ENCODE data around the gene BCKDHB. TPM values are rescaled to one million over a fixed set of nuclear protein-coding genes. Genes with fewer than 3 reads are reported as not detected.

Gene BCKDHB
- total and polyA plus RNA-seq, 2 of the 4 experiments (the other 2 are of a cell fraction) = 11.2 to 11.8 TPM

DNA sequence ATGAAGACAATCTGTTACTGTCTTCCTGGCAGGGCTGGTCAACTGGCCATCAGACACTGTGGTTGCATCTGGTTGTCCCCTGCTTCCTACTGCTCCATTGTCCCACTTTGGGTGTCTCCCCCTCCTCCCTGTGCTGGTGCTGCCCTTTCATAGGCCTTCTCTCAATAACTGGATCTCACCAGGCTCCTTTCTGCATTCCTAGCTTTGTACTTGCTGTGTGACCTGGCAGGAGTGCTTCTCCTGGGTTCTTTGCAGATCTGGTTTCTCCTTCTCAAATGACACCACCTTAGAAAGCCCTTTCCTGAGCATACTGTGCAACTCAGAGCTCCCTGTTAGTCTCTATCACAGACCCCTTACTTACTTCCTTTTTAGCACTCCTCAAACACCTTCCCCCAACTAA is 223.0 kb downstream of the BCKDHB start:
- H3K23ac ChIP-seq (ENCODE audit: low read depth, low read length) = no peak overlapping the region
- no peaks in the 10 kb centered on the region for H3K9me3 ChIP-seq (ENCODE audit: control insufficient read depth, insufficient read depth, low read length)
- CTCF ChIA-PET = interaction anchor here (1.0 kb wide), 1 partner anchor 11 kb away, joined by 4 read pairs; no protein-coding TSS in a partner anchor
- no peak overlapping the region for H3K27ac ChIP-seq (ENCODE audit: insufficient read depth, low read length)
- in situ Hi-C loops (cut with MboI; ENCODE audit: low sequenced_read_pairs) (no loop called here), dilution Hi-C loops (cut with HindIII; ENCODE audit: low sequenced_read_pairs, unreplicated experiment) (no loop called here), intact Hi-C loops (cut with micrococcal nuclease) (loop anchor here (10.0 kb wide), 1 partner anchor 95 kb away; no protein-coding TSS in a partner anchor)
- H3K27me3 ChIP-seq (ENCODE audit: control insufficient read depth, insufficient read depth, low read length) = no peaks in the 10 kb centered on the region
- no peaks in the 10 kb centered on the region for H3K79me1 ChIP-seq (ENCODE audit: low read depth in 1 of 2, low read length in 2 of 2)
- TF ChIP-seq, protein P1, sequence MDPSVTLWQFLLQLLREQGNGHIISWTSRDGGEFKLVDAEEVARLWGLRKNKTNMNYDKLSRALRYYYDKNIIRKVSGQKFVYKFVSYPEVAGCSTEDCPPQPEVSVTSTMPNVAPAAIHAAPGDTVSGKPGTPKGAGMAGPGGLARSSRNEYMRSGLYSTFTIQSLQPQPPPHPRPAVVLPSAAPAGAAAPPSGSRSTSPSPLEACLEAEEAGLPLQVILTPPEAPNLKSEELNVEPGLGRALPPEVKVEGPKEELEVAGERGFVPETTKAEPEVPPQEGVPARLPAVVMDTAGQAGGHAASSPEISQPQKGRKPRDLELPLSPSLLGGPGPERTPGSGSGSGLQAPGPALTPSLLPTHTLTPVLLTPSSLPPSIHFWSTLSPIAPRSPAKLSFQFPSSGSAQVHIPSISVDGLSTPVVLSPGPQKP (IDR thresholded peaks at IDR 0.05; ENCODE audit: borderline replicate concordance, low read depth, low read length) = no peak
- TF ChIP-seq CEBPB (IDR thresholded peaks at IDR 0.05; ENCODE audit: low read depth, low read length) (no peak), NFE2L2 (IDR thresholded peaks at IDR 0.05; ENCODE audit: low read depth, low read length) (no peak), RCOR1 (IDR thresholded peaks at IDR 0.05; ENCODE audit: insufficient replicate concordance, low read length) (no peak), RFX5 (IDR thresholded peaks at IDR 0.05; ENCODE audit: low read depth, low read length) (no peak), POLR2A (IDR thresholded peaks at IDR 0.05; ENCODE audit: low read depth, low read length) (no peak)
- no peak overlapping the region for H3K14ac ChIP-seq (replicated peaks; ENCODE audit: low read depth, low read length)
- H2BK15ac ChIP-seq (ENCODE audit: low read depth, low read length) = no peak overlapping the region
- no peak overlapping the region for H2AK5ac ChIP-seq (ENCODE audit: low read depth, low read length)
- H2BK5ac ChIP-seq (ENCODE audit: low read depth, low read length, poor library complexity, severe bottlenecking) = no peak overlapping the region
- H2BK120ac ChIP-seq (ENCODE audit: low read depth, low read length) = no peak overlapping the region
- ATAC-seq (ENCODE audit: low read depth) (no peak), DNase-seq (no peak)
- POLR2A ChIA-PET (ENCODE audit: unreplicated experiment) = no interaction called here
- H4K5ac ChIP-seq (ENCODE audit: low read depth, low read length) = no peak overlapping the region
- H3K9me1 ChIP-seq (ENCODE audit: insufficient read depth, low read length) = 0 out of 2 replicates have a peak, but pooled peaks cover 2% of the 10 kb centered on the region
- H2AK9ac ChIP-seq (replicated peaks; ENCODE audit: low read depth, low read length, poor library complexity) = no peak overlapping the region
- H3K4me2 ChIP-seq (ENCODE audit: low read depth, low read length) = no peak overlapping the region
- H4K20me1 ChIP-seq (ENCODE audit: insufficient read depth, low read length) = no peaks in the 10 kb centered on the region
- no peak overlapping the region for H2BK20ac ChIP-seq (ENCODE audit: low read depth, low read length)
- no peak overlapping the region for H3K9ac ChIP-seq (ENCODE audit: low read depth, low read length)
- H3K4ac ChIP-seq (ENCODE audit: low read depth, low read length) = no peak overlapping the region
- H3K4me3 ChIP-seq (ENCODE audit: insufficient read depth, low read depth, low read length) = no peak overlapping the region
- H3K56ac ChIP-seq (ENCODE audit: extremely low read depth, insufficient read depth, low read length) = no peak overlapping the region
- H4K91ac ChIP-seq (ENCODE audit: insufficient read depth, low read depth, low read length) = no peak overlapping the region
- no peak overlapping the region for H4K8ac ChIP-seq (ENCODE audit: low read depth in 2 of 2, low read length in 2 of 2)
- no TSS peak for BruUV-seq (replicated peaks)
- H3K18ac ChIP-seq (ENCODE audit: low read depth, low read length) = no peak overlapping the region
- peaks cover 3% of the 10 kb centered on the region; the same call in 1 of the 2 replicates for H3K4me1 ChIP-seq (ENCODE audit: control insufficient read depth, insufficient read depth, low read length)
- no peak overlapping the region for H2AFZ ChIP-seq (replicated peaks; ENCODE audit: low read length, poor library complexity)
- H3K36me3 ChIP-seq (ENCODE audit: control insufficient read depth, insufficient read depth, low read length) = no peaks in the 10 kb centered on the region

Measured in IMR-90 (cell line).